Central memory CD8-positive, alpha-beta T cell (primary cell): Measurements from ENCODE around the gene ARVCF.
A peak's percentile ranks its signal among the peaks of the same experiment; 100 is the strongest.
"Not testable (repeated sequence)": the region's sequence is repeated elsewhere in the genome, so short reads cannot be mapped to it uniquely, and the experiment has no call there.

Experiments used
- ATAC-seq: fragments of 150-1000 bp; cut with Tn5 transposase; replicated peaks from 2 replicates; pipeline ENCODE4 v1.10.0; 2022; ENCODE audit warnings: mild to moderate bottlenecking, moderate FRiP score, moderate number of reproducible peaks; ENCODE audit not compliant: poor library complexity, severe bottlenecking; ENCODE audit errors: extremely low read depth
- DNase-seq, 2 donors: peaks; one replicate each; pipeline ENCODE4 v3.0.0; 2021; ENCODE audit warnings: low spot score in 2 of 2
- H3K27ac Mint-ChIP-seq: one replicate; pipeline ENCODE4 v1.8.0; 2022; ENCODE audit warnings: low read depth, mild to moderate bottlenecking, moderate library complexity, mixed read lengths
- H3K27me3 Mint-ChIP-seq: one replicate; pipeline ENCODE4 v1.8.0; 2022; ENCODE audit warnings: mixed read lengths
- H3K36me3 Mint-ChIP-seq: one replicate; pipeline ENCODE4 v1.8.0; 2022; ENCODE audit warnings: mild to moderate bottlenecking, moderate library complexity, mixed read lengths; ENCODE audit not compliant: insufficient read depth
- H3K4me1 Mint-ChIP-seq: one replicate; pipeline ENCODE4 v1.8.0; 2022; ENCODE audit warnings: mixed read lengths
- H3K4me3 Mint-ChIP-seq: one replicate; pipeline ENCODE4 v1.8.0; 2022; ENCODE audit warnings: mild to moderate bottlenecking, moderate library complexity, mixed read lengths
- H3K9me3 Mint-ChIP-seq: one replicate; pipeline ENCODE4 v1.8.0; 2022; ENCODE audit warnings: mixed read lengths

Gene ARVCF

GRCh38 chr22:19942157-19943081 lies 74.2 kb downstream of the ARVCF start:
- peaks cover 44% of the 10 kb centered on the region for H3K4me1 Mint-ChIP-seq
- no peaks in the 10 kb centered on the region for H3K9me3 Mint-ChIP-seq
- no peaks in the 10 kb centered on the region for H3K27me3 Mint-ChIP-seq
- H3K27ac Mint-ChIP-seq, result peak overlapping the region; percentile 95
- peak overlapping the region; percentile 90 for H3K4me3 Mint-ChIP-seq
- H3K36me3 Mint-ChIP-seq, result peaks cover 5% of the 10 kb centered on the region
- ATAC-seq, result no peak
- DNase-seq, result no peak

- peaks cover 3% of the 10 kb centered on the region for H3K9me3 Mint-ChIP-seq
- H3K27me3 Mint-ChIP-seq, result no peaks in the 10 kb centered on the region
- peak within 1 kb of the TSS; percentile 95 for H3K27ac Mint-ChIP-seq
- ATAC-seq (peak; percentile 92), DNase-seq (peak; percentile 42 to 47)
- peaks cover 6% of the 10 kb centered on the region for H3K36me3 Mint-ChIP-seq
- peaks cover 38% of the 10 kb centered on the region for H3K4me1 Mint-ChIP-seq
- peak within 1 kb of the TSS; percentile 90 for H3K4me3 Mint-ChIP-seq
Observed at GRCh38 chr22:19941365-19942082, 75.1 kb downstream of the ARVCF start, which contains the start of the genes COMT and TXNRD2. Gene COMT (plus strand): TSS chr22:19941772. CDS start chr22:19962527, 20,755 bp downstream. Gene TXNRD2 (minus strand): TSS chr22:19941818. CDS start chr22:19941803, 15 bp downstream.

- H3K27ac Mint-ChIP-seq, result peak overlapping the region; percentile 95
- H3K4me1 Mint-ChIP-seq, result peaks cover 38% of the 10 kb centered on the region
- no peak for DNase-seq
- peaks cover 6% of the 10 kb centered on the region for H3K36me3 Mint-ChIP-seq
- peak overlapping the region; percentile 90 for H3K4me3 Mint-ChIP-seq
- no peaks in the 10 kb centered on the region for H3K27me3 Mint-ChIP-seq
- peaks cover 6% of the 10 kb centered on the region for H3K9me3 Mint-ChIP-seq
- ATAC-seq, result no peak
Observed at GRCh38 chr22:19940536-19941364, 75.9 kb downstream of the ARVCF start.

- H3K27ac Mint-ChIP-seq, result no peak overlapping the region
- H3K27me3 Mint-ChIP-seq, result no peaks in the 10 kb centered on the region
- H3K4me1 Mint-ChIP-seq, result peaks cover 27% of the 10 kb centered on the region
- H3K9me3 Mint-ChIP-seq, result peaks cover 6% of the 10 kb centered on the region
- ATAC-seq (no peak), DNase-seq (no peak)
- H3K36me3 Mint-ChIP-seq, result peaks cover 6% of the 10 kb centered on the region
- no peak overlapping the region for H3K4me3 Mint-ChIP-seq
Observed at GRCh38 chr22:19937616-19938473, 78.8 kb downstream of the ARVCF start.

- Mint-ChIP-seq H3K27me3 (no peaks in the 10 kb centered on the region), H3K4me3 (no peak overlapping the region), H3K9me3 (peaks cover 6% of the 10 kb centered on the region), H3K36me3 (peaks cover 6% of the 10 kb centered on the region), H3K27ac (no peak overlapping the region), H3K4me1 (peaks cover 18% of the 10 kb centered on the region)
- no peak for DNase-seq
- no peak for ATAC-seq
Observed at GRCh38 chr22:19936513-19936912, 80.1 kb downstream of the ARVCF start.

GRCh38 chr22:19935123-19935718 lies 81.4 kb downstream of the ARVCF start:
- H3K27me3 Mint-ChIP-seq, H3K4me3 Mint-ChIP-seq, ATAC-seq, H3K9me3 Mint-ChIP-seq, H3K4me1 Mint-ChIP-seq, DNase-seq, H3K27ac Mint-ChIP-seq, H3K36me3 Mint-ChIP-seq: not testable (repeated sequence)

- Mint-ChIP-seq H3K9me3 (peaks cover 6% of the 10 kb centered on the region), H3K36me3 (peaks cover 2% of the 10 kb centered on the region), H3K27ac (no peak overlapping the region), H3K4me1 (no peaks in the 10 kb centered on the region), H3K4me3 (no peak overlapping the region), H3K27me3 (no peaks in the 10 kb centered on the region)
- ATAC-seq (no peak), DNase-seq (no peak)
Observed at GRCh38 chr22:19933341-19934241, 83.0 kb downstream of the ARVCF start.

GRCh38 chr22:19932367-19933206 lies 84.0 kb downstream of the ARVCF start:
- Mint-ChIP-seq H3K36me3 (peaks cover 2% of the 10 kb centered on the region), H3K4me3 (no peak overlapping the region), H3K27ac (no peak overlapping the region), H3K27me3 (no peaks in the 10 kb centered on the region), H3K9me3 (peaks cover 6% of the 10 kb centered on the region), H3K4me1 (peaks cover 4% of the 10 kb centered on the region)
- ATAC-seq, result no peak
- no peak for DNase-seq

GRCh38 chr22:19931514-19931913 lies 85.1 kb downstream of the ARVCF start:
- Mint-ChIP-seq H3K9me3 (peaks cover 3% of the 10 kb centered on the region), H3K4me1 (peaks cover 4% of the 10 kb centered on the region), H3K27ac (no peak overlapping the region), H3K36me3 (no peaks in the 10 kb centered on the region), H3K27me3 (no peaks in the 10 kb centered on the region), H3K4me3 (no peak overlapping the region)
- ATAC-seq (no peak), DNase-seq (no peak)
